HPDE6-E6E7 (cell line): ENCODE data around the gene UGCG.
A peak's percentile ranks its signal among the peaks of the same experiment; 100 is the strongest.
"Not testable (repeated sequence)": the region's sequence is repeated elsewhere in the genome, so short reads cannot be mapped to it uniquely, and the experiment has no call there.

Experiments used
- DNase-seq: peaks from one replicate; pipeline ENCODE4 v3.0.0; 2011; ENCODE audit warnings: missing footprints; ENCODE audit errors: extremely low spot score

Gene UGCG

DNA sequence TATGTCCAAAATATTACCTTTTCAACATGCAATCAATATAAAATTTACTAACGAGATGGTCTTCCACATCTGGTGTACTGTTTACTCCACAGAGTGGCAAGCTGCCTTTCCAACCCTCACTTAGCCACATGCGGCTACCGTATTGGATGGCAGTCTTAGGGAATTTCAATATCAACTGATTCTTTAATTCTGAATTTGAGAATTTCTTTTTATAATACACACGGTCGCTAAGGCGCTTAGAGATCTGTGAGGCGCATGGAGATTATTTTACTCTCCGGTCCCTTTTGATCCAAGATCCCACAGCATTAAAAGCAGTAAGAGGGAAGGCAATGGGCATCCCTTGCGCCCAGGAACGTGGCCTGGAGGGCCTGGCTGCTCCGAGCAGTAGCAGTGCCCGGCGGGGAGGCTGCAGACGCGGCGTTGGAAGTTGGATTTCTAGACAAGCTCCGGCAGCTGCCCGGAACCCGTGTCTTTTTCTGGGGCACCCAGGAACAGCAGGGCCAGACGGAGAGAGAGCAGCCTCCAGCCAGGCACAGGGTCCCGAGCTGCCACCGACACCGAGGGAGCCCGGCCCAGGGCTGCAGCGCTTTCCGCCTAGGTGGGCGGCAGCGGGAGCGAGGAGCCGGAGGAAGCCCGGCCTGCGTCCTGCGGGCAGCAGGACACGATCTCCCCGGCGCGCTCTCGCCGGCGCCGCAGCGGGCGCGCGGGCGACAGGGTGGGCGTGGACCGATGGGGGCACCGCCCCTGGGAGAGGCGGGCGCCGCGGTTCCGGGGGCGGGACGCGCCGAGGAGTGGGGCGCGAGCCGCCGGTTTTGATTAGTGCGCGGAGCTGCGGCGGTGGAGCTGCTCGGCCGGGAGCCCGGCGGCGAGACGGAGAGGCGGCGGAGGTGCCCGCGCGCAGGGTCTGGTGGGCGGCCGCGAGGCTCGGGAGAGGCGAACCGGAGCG lies at the start of gene UGCG:
Gene UGCG, plus strand, starts transcription at position 819 of the 946 bp plus-strand sequence. CDS start 402 bp downstream, outside the sequence.
- peak; percentile 82 for DNase-seq

DNA sequence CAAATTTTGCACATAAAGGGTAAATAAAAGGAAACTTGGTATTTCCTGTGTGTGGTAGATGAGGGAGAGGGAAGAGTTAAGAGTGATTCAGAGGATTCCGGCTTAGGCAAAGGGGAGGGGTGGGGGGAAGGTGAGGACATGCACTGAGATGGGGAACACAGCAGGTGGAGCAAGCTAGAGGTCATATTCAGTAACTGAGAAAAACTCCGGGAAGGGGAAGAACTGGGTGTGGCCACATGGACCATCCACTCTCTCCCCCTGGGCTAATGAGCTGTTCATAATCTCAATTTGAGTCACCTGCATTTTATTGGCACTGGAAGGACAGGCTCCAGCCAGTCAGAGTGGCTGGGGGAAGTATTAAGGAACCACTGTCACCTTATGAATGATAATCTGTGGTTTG lies 45.1 kb upstream of the UGCG start:
- peak; percentile 89 for DNase-seq

DNA sequence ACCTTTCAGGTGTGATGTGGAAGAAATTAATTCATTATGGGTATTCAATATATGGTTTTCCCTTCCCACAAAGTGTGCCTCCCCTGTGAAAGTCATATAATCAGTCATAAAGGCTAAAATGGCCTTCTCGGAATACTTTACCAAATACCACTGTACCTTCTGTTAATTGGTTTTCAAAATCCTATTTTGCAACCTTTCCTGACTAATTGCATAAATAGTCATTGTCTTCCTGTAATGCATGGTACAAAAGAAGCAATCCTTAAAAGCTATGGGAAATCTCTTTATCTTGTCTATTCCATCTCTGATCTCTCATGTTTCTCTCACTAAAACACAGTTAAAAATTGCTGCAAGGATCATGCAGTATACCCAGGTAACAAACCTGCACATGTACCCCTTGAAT lies 44.3 kb upstream of the UGCG start:
- DNase-seq, result no peak

DNA sequence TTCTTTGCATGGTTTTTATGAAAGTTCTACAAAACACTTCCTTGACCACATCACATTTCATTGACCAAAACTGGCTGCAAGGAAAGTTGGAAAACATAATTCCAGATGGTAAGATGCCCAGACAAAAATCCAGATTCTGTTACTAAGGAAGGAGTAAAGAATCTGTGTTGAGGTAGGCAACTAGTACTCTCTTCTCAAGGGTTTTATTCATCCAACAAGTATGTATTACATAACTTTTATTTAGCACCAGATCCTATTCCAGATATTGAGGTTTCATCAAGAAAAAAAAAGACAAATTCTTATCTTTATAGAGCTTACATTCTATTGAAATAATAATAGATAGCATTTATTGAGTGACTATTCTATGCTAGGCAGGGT lies 43.2 kb upstream of the UGCG start:
- no peak for DNase-seq

DNA sequence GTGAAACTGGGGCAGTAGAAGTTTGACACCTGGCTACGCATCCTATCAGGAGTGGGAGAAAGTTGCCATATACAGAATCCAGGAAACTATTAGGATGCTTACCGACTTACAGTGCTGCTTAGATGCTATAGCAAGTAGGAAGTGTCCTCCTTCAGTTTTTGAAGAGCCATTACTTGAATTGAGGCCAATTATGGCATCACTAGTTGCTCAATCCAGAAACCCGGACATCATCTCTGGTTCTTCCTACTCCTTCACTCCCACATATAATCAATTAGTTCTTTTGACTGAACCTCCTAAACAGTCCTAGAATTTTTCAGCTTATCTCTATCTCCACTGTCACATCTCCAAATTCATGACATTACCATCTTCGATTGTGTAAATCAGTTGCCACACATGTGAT lies 41.8 kb upstream of the UGCG start:
- no peak for DNase-seq

DNA sequence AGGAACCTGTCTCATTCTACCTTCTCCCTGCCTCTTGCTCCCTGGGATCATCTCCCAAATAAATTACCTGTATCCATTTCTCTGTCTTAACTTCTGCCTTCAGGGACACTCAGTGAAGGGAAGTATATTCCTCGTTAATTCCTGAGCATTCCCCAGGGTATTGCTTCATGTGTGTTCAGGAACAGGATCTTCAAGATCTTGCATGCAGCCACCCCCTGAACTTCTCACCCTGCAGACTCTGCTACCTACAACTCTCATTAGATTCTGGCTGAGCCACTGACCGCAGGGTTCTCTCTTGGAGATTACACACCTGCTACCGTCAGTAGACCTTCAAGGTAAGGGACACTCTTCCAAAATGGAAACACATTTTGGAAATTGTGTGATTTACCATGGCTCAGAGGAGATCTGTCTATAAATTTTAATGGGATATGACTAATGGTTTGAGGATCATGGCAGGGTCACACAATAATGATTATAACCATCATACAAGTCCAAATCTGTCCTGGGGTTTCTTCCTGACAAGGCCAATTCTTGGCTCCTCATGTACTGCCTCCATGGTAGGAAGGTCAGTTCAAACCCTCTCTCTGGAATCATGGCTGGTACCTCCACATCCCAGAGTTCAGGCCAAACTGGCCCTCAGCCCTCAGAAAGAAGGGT lies 38.9 kb upstream of the UGCG start:
- DNase-seq, result peak; percentile 63

- DNase-seq, result no peak
These were observed 36.2 kb upstream of the UGCG start for GRCh38 chr9:111860443-111860842.

GRCh38 chr9:111863636-111864035 lies 33.0 kb upstream of the UGCG start:
- no peak for DNase-seq

- DNase-seq, result no peak
These were observed 29.6 kb upstream of the UGCG start for GRCh38 chr9:111866976-111867375.

GRCh38 chr9:111868475-111868874 lies 28.1 kb upstream of the UGCG start:
- DNase-seq, result no peak

DNA sequence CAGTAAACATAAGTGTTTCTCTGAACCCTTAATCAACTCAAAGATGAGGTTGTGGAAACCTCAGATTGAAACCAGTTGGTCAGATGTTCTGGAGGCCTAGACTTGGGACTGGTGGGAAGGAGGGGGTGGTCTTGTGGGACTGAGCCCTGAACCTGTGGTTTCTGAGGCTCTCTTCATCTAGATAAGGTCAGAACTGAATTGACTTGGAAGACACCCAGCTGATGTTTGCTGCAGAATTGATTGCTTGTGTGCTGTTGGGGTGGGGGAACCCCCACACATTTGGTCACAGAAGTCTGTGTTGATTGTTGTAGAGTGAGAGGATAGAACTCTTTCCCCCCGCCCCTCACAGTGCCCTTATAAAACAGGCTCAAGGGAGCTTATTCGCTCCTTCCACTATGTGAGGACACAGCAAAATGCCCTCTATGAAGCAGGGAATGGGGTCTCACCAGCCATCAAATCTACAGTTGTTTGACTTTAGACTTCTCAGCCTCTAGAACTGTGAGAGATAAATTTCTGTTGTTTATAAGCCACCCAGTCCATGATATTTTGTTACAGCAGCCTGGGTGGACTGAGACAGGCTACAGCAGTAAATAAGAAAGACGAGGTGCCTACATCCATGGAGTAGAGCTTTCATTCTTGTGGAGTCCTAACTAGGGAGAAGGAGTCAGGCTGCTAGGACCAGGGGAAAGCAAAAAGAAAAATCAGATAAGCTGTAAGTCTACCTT lies 25.7 kb upstream of the UGCG start:
- no peak for DNase-seq

GRCh38 chr9:111871499-111871855 lies 25.1 kb upstream of the UGCG start:
- no peak for DNase-seq

DNA sequence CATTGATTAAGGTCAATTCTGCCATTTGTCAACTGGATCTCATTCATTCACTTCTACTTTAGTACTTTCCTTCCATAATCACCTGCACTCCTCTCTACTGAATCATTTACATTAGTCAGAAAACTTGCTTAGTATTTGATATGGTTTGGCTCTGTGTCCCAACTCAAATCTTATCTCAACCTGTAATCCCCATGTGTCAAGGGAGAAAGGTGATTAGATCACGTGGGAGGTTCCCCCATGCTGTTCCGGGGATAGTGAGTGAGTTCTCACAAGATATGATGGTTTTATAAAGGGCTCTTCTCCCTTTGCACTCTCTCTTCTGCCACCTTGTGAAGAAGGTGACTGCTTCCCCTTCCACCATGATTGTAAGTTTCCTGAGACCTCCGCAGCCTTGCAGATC lies 23.7 kb upstream of the UGCG start:
- no peak for DNase-seq

GRCh38 chr9:111873901-111874300 lies 22.7 kb upstream of the UGCG start:
- no peak for DNase-seq

- DNase-seq, result peak; percentile 25
These were observed 22.1 kb upstream of the UGCG start for GRCh38 chr9:111874500-111874899.

- not testable (repeated sequence) for DNase-seq
These were observed 21.3 kb upstream of the UGCG start for GRCh38 chr9:111875291-111875690.

DNA sequence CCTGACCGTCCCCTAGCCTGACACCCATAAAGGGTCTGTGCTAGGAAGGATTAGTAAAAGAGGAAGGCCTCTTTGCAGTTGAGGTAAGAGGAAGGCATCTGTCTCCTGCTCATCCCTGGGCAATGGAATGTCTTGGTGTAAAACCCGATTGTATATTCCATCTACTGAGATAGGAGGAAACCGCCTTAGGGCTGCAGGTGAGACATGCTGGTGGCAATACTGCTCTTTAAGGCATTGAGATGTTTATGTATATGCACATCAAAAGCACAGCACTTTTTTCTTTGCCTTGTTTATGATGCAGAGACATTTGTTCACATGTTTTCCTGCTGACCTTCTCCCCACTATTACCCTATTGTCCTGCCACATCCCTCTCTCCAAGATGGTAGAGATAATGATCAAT lies 20.9 kb upstream of the UGCG start:
- not testable (repeated sequence) for DNase-seq

DNA sequence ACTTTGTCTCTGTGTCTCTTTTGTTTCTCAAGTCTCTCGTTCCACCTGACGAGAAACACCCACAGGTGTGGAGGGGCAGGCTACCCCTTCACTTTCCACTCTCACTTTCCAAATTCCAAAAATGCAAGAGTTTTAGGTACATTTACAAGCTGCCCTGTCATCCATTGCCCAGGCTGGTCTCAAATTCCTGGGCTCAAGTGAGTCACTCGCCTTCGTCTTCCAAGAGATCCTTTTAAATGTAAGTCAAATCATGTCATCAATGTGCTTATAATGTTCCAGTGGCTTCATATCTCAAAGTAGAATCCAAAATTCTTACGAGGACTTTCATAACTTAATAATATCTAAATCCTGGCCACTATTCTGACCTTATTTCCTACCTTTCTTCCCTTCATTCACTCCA lies 20.4 kb upstream of the UGCG start:
- no peak for DNase-seq

- no peak for DNase-seq
These were observed 19.2 kb upstream of the UGCG start for GRCh38 chr9:111877420-111877819.

DNA sequence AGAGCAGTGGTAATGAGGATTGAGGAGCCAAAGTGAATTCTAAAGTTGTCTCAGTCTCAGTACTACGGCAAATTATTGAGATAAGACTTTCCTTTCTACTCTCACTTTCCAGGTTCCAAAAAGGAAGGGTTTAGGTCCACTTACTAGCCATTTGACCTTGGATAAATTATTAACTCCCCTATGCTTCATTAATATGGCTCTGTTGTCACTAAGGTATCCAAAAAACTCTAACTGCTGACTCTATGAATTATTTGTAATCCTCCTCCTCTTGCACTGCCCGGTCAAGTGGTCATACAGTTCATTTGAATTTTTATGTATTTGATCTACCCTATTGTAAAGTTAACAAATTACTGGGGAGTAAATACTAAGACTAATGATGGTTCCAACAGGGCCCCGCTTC lies 17.7 kb upstream of the UGCG start:
- no peak for DNase-seq

DNA sequence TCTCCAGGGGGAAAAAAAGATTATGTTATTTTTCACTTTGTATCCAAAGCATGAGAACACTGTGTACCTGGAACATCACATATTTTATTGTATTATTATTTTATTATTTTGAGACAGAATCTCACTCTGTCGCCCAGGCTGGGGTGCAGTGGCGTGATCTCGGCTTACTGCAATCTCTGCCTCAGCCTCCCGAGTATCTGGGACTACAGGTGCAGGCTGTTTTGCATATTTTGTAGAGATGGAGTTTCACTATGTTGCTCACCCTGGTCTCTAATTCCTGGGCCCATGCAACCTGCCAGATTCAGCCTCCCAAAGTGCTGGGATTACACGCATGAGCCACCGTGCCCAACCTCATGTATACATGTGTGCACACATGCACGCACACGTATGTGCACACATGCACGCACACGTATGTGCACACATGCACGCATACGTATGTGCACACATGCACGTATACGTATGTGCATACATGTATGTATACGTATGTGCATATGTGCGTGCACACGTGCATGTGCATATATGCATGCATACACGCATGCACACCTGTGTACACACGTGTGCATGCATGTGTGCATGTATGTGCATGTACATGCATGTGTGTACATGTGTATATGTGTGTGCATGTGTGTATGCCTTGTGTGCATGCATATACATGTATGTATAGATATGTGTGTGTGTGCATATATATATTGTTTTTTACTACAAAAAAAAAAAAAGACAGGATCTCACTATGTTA lies 9.5 kb upstream of the UGCG start:
- no peak for DNase-seq

- no peak for DNase-seq
These were observed 6.3 kb upstream of the UGCG start for GRCh38 chr9:111890334-111890733.
